HCT116 (cell line): ENCODE data around the gene PAMR1. TPM values are rescaled to one million over a fixed set of nuclear protein-coding genes. Genes with fewer than 3 reads are reported as not detected.

Experiments
- ATAC-seq: fragments of 200-7000 bp; cut with Tn5 transposase; 2 replicates; pipeline ENCODE4 v1.9.1; 2020; ENCODE audit warnings: mild to moderate bottlenecking, moderate library complexity
- BruUV-seq: library from RNA; stranded (reverse); fragments of 400-500 nt; replicated peaks from 2 replicates; lab custom pipeline; 2021; lab: Mats Ljungman, UMichigan
- CTCF ChIA-PET: fragments of 300-600 bp; sonication (Branson Sonifier 250); formaldehyde crosslinking; loops from one replicate; lab custom pipeline; 2021; ENCODE audit warnings: antibody characterized with exemption; lab: Charles Lee
- POLR2A ChIA-PET: fragments of 300-600, 350-600 bp; sonication (Branson Sonifier 250); formaldehyde crosslinking; loops from one replicate; lab custom pipeline; 2021; ENCODE audit warnings: antibody characterized with exemption; lab: Charles Lee
- RAD21 ChIA-PET, 2 experiments: fragments of 300-600 bp; sonication (Branson Sonifier 250); formaldehyde crosslinking; loops; one replicate each; lab custom pipeline; 2023; ENCODE audit warnings: low total read pairs in 2 of 2; ENCODE audit not compliant: uncharacterized antibody in 2 of 2, unreplicated experiment in 2 of 2, low non-redundant PET in 1 of 2; lab: Charles Lee
- DNase-seq: peaks from one replicate; pipeline ENCODE4 v3.0.0-alpha.2; 2010; ENCODE audit warnings: low read depth, low spot score
- H2AFZ ChIP-seq: fragments of 200-600 bp; shearing (Covaris generic), sonication (generic); 2 replicates; pipeline ENCODE4 v1.6.1; 2017; ENCODE audit warnings: low read depth, mixed run types, mixed read lengths, antibody characterized with exemption, low read length; ENCODE audit not compliant: poor library complexity, severe bottlenecking
- H3K27ac ChIP-seq: 2 replicates; pipeline ENCODE4 v1.5.1; 2012; ENCODE audit warnings: low read depth, low read length
- H3K27me3 ChIP-seq: fragments of 200-600 bp; sonication (generic); 2 replicates; pipeline ENCODE4 v1.6.1; 2016; ENCODE audit warnings: mixed run types, low read length, mixed read lengths; ENCODE audit not compliant: insufficient read depth
- H3K36me3 ChIP-seq, 2 experiments: fragments of 200-500 bp in 1 of 2; fragments of 200-600 bp in 1 of 2; sonication (Bioruptor generic) in 1 of 2; sonication (generic) in 1 of 2; 2 replicates each; pipeline versions ENCODE4 v1.5.1 to v1.6.1; 2014 to 2016; ENCODE audit warnings: low read length in 2 of 2, inconsistent platforms in 1 of 2, mixed read lengths in 1 of 2, mixed run types in 1 of 2; ENCODE audit not compliant: insufficient read depth in 2 of 2, control insufficient read depth in 1 of 2
- H3K4me1 ChIP-seq, 2 experiments: fragments of 200-600 bp in 1 of 2; sonication (generic) in 1 of 2; 2 replicates each; pipeline versions ENCODE4 v1.5.1 to v1.6.1; 2012 to 2017; ENCODE audit warnings: low read length in 2 of 2, inconsistent platforms in 1 of 2, mild to moderate bottlenecking in 1 of 2, mixed read lengths in 1 of 2, mixed run types in 1 of 2, moderate library complexity in 1 of 2; ENCODE audit not compliant: insufficient read depth in 2 of 2, control insufficient read depth in 1 of 2
- H3K4me2 ChIP-seq: fragments of 200-600 bp; sonication (generic); 2 replicates; pipeline ENCODE4 v1.6.1; 2017; ENCODE audit warnings: mixed run types, low read length, mixed read lengths
- H3K4me3 ChIP-seq, 2 experiments: fragments of 200-600 bp in 1 of 2; sonication (generic) in 1 of 2; replicated peaks in 1 of 2; 2 replicates each; pipeline ENCODE4 v1.5.1; 2011 to 2016; ENCODE audit warnings: low read length in 2 of 2, control low read depth in 1 of 2, low read depth in 1 of 2, mild to moderate bottlenecking in 1 of 2, mixed read lengths in 1 of 2, mixed run types in 1 of 2
- H3K79me2 ChIP-seq: fragments of 200-600 bp; sonication (generic); 2 replicates; pipeline ENCODE4 v1.6.1; 2017; ENCODE audit warnings: mild to moderate bottlenecking, mixed run types, low read length, moderate library complexity, mixed read lengths; ENCODE audit not compliant: insufficient read depth
- H3K9ac ChIP-seq: fragments of 200-600 bp; sonication (generic); 2 replicates; pipeline ENCODE4 v1.6.1; 2016; ENCODE audit warnings: low read length, mixed read lengths
- H3K9me2 ChIP-seq: fragments of 200-600 bp; sonication (generic), shearing (Covaris generic); 2 replicates; pipeline ENCODE4 v1.6.1; 2017; ENCODE audit warnings: mixed run types, mild to moderate bottlenecking, moderate library complexity; ENCODE audit not compliant: insufficient read depth
- H3K9me3 ChIP-seq, 2 experiments: fragments of 200-500 bp in 1 of 2; fragments of 200-600 bp in 1 of 2; sonication (Bioruptor generic) in 1 of 2; sonication (generic) in 1 of 2; 2 replicates each; pipeline ENCODE4 v1.6.1; 2014 to 2017; ENCODE audit warnings: low read length in 2 of 2, mixed read lengths in 2 of 2, inconsistent platforms in 1 of 2, low read depth in 1 of 2, mild to moderate bottlenecking in 1 of 2, mixed run types in 1 of 2, moderate library complexity in 1 of 2; ENCODE audit not compliant: control insufficient read depth in 1 of 2, insufficient read depth in 1 of 2
- H4K20me1 ChIP-seq: fragments of 200-600 bp; sonication (generic), shearing (Covaris generic); 2 replicates; pipeline ENCODE4 v1.6.1; 2017; ENCODE audit warnings: mixed run types, mild to moderate bottlenecking, moderate library complexity; ENCODE audit not compliant: insufficient read depth
- CBX3 ChIP-seq: IDR thresholded peaks from 2 replicates; pipeline ENCODE4 v1.6.1; 2012; ENCODE audit warnings: low read depth
- CTCF ChIP-seq, 3 experiments: fragments of 200-600 bp in 1 of 3; sonication (generic) in 1 of 3; IDR thresholded peaks in 2 of 3; conservative IDR thresholded peaks in 1 of 3; 2 replicates each; pipeline ENCODE4 v1.5.1; 2012 to 2017; ENCODE audit warnings: low read depth in 2 of 3, low read length in 2 of 3, antibody characterized with exemption in 1 of 3, borderline replicate concordance in 1 of 3, control low read depth in 1 of 3, mild to moderate bottlenecking in 1 of 3, mixed read lengths in 1 of 3, mixed run types in 1 of 3, moderate library complexity in 1 of 3; ENCODE audit not compliant: insufficient read depth in 1 of 3
- EGR1 ChIP-seq: IDR thresholded peaks from 2 replicates; pipeline ENCODE4 v1.6.1; 2012; ENCODE audit warnings: low read depth
- ELF1 ChIP-seq: IDR thresholded peaks from 2 replicates; pipeline ENCODE4 v1.6.1; 2012; ENCODE audit warnings: low read depth, borderline replicate concordance
- EZH2 ChIP-seq: fragments of 200-600 bp; sonication (generic); IDR thresholded peaks from 2 replicates; pipeline ENCODE4 v1.6.1; 2017; ENCODE audit warnings: antibody characterized with exemption, mixed run types
- EZH2phosphoT487 ChIP-seq: fragments of 200-600 bp; IDR thresholded peaks from 2 replicates; pipeline ENCODE4 v1.6.1; 2018; ENCODE audit warnings: antibody characterized with exemption, borderline replicate concordance
- JUND ChIP-seq: IDR thresholded peaks from 2 replicates; pipeline ENCODE4 v1.6.1; 2012
- MAX ChIP-seq: IDR thresholded peaks from 2 replicates; pipeline ENCODE4 v1.6.1; 2012
- POLR2A ChIP-seq: IDR thresholded peaks from 2 replicates; pipeline ENCODE4 v1.7.0; 2011; ENCODE audit warnings: borderline replicate concordance; ENCODE audit not compliant: insufficient read depth, insufficient read length; ENCODE audit errors: extremely low read depth
- RAD21 ChIP-seq: IDR thresholded peaks from 2 replicates; pipeline ENCODE4 v1.6.1; 2012; ENCODE audit warnings: low read depth, mild to moderate bottlenecking
- SIN3A ChIP-seq: IDR thresholded peaks from 2 replicates; pipeline ENCODE4 v1.6.1; 2012; ENCODE audit warnings: low read depth
- SP1 ChIP-seq: IDR thresholded peaks from 2 replicates; pipeline ENCODE4 v1.6.1; 2012; ENCODE audit warnings: low read depth
- SRF ChIP-seq: IDR thresholded peaks from 2 replicates; pipeline ENCODE4 v1.6.1; 2012; ENCODE audit warnings: low read depth
- ZBTB33 ChIP-seq: IDR thresholded peaks from 2 replicates; pipeline ENCODE4 v1.6.1; 2011; ENCODE audit warnings: mild to moderate bottlenecking, low read length, moderate library complexity; ENCODE audit not compliant: insufficient replicate concordance; ENCODE audit errors: extremely low read depth
- ZFX ChIP-seq: fragments of 450-650 bp; IDR thresholded peaks from 2 replicates; pipeline ENCODE4 v1.6.1; 2017
- ZNF274 ChIP-seq: fragments of 200-500 bp; sonication (Bioruptor generic); IDR thresholded peaks from 2 replicates; pipeline ENCODE4 v1.6.1; 2014; ENCODE audit warnings: mild to moderate bottlenecking, low read depth, low read length, inconsistent platforms
- intact Hi-C: fragments of 100-400 bp; cut with micrococcal nuclease; formaldehyde crosslinking; loops from 2 replicates; pipeline ENCODE4 v1.10.0; 2022
- total RNA-seq: library from RNA; stranded (reverse); gene quantifications from one replicate; pipeline ENCODE4 v1.2.1, GENCODE V29; 2021; ENCODE audit not compliant: unreplicated experiment
- TF ChIP-seq, protein P1 (sequence below): IDR thresholded peaks from 2 replicates; pipeline ENCODE4 v1.6.1; 2012; ENCODE audit warnings: low read depth
- TF ChIP-seq, protein P2 (sequence below): IDR thresholded peaks from 2 replicates; pipeline ENCODE4 v1.6.1; 2012

PAMR1 gene
- total RNA-seq, 1 experiment from 2014 or later: not detected

- no peaks in the 10 kb centered on the region for H3K79me2 ChIP-seq
- ATAC-seq (no peak), DNase-seq (no peak)
- intact Hi-C loops: no loop called here
- no peak overlapping the region for H3K4me3 ChIP-seq
- BruUV-seq: no TSS peak
- no peak overlapping the region for H3K4me2 ChIP-seq
- ChIA-PET RAD21 (no interaction called here), CTCF (no interaction called here), POLR2A (no interaction called here)
- H3K9ac ChIP-seq: no peak overlapping the region
- H3K27ac ChIP-seq: no peak overlapping the region
- no peaks in the 10 kb centered on the region for H4K20me1 ChIP-seq
- H3K36me3 ChIP-seq: no peaks in the 10 kb centered on the region
- H3K4me1 ChIP-seq: no peaks in the 10 kb centered on the region
- TF ChIP-seq JUND (no peak), CBX3 (no peak), EZH2 (no peak), SRF (no peak), EZH2phosphoT487 (no peak), POLR2A (no peak), RAD21 (no peak), ZNF274 (no peak), MAX (no peak), CTCF (IDR thresholded peaks at IDR 0.05 in 2 of 3, conservative IDR thresholded peaks at IDR 0.05 in 1 of 3; ENCODE audit: borderline replicate concordance in 1 of 3, insufficient read depth in 1 of 3, low read depth in 2 of 3, low read length in 2 of 3) (no peak), ELF1 (no peak), SP1 (no peak), ZFX (no peak), SIN3A (no peak), ZBTB33 (no peak), EGR1 (no peak)
- TF ChIP-seq, protein P1, sequence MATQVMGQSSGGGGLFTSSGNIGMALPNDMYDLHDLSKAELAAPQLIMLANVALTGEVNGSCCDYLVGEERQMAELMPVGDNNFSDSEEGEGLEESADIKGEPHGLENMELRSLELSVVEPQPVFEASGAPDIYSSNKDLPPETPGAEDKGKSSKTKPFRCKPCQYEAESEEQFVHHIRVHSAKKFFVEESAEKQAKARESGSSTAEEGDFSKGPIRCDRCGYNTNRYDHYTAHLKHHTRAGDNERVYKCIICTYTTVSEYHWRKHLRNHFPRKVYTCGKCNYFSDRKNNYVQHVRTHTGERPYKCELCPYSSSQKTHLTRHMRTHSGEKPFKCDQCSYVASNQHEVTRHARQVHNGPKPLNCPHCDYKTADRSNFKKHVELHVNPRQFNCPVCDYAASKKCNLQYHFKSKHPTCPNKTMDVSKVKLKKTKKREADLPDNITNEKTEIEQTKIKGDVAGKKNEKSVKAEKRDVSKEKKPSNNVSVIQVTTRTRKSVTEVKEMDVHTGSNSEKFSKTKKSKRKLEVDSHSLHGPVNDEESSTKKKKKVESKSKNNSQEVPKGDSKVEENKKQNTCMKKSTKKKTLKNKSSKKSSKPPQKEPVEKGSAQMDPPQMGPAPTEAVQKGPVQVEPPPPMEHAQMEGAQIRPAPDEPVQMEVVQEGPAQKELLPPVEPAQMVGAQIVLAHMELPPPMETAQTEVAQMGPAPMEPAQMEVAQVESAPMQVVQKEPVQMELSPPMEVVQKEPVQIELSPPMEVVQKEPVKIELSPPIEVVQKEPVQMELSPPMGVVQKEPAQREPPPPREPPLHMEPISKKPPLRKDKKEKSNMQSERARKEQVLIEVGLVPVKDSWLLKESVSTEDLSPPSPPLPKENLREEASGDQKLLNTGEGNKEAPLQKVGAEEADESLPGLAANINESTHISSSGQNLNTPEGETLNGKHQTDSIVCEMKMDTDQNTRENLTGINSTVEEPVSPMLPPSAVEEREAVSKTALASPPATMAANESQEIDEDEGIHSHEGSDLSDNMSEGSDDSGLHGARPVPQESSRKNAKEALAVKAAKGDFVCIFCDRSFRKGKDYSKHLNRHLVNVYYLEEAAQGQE: no peak
- TF ChIP-seq, protein P2, sequence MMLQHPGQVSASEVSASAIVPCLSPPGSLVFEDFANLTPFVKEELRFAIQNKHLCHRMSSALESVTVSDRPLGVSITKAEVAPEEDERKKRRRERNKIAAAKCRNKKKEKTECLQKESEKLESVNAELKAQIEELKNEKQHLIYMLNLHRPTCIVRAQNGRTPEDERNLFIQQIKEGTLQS: no peak
- no peak overlapping the region for H2AFZ ChIP-seq
- H3K9me2 ChIP-seq: no peaks in the 10 kb centered on the region
- no peaks in the 10 kb centered on the region for H3K27me3 ChIP-seq
- no peaks in the 10 kb centered on the region for H3K9me3 ChIP-seq
Measured at GRCh38 chr11:35539781-35540281, 14.4 kb upstream of the PAMR1 start.
